H1 (cell line): Measurements from ENCODE around the gene ALAS1. TPM values are rescaled to one million over a fixed set of nuclear protein-coding genes. Genes with fewer than 3 reads are reported as not detected.

Source experiments
- CTCF ChIA-PET: fragments of 300-600 bp; sonication (Branson Sonifier 250); formaldehyde crosslinking; loops from one replicate; lab custom pipeline; 2021; ENCODE audit not compliant: partially characterized antibody; lab: Charles Lee
- POLR2A ChIA-PET: fragments of 300-600 bp; sonication (Branson Sonifier 250); formaldehyde crosslinking; loops from one replicate; lab custom pipeline; 2021; ENCODE audit warnings: inconsistent platforms; ENCODE audit not compliant: partially characterized antibody; lab: Charles Lee
- DNase-seq, 2 experiments: peaks; one replicate each; pipeline versions ENCODE4 v3.0.0 to v3.0.0-alpha.2; 2010 to 2022; ENCODE audit warnings: low spot score in 2 of 2, low read depth in 1 of 2, mixed read lengths in 1 of 2
- FAIRE-seq: peaks from 2 replicates; lab custom pipeline; 2011; peaks lifted over from hg19 to GRCh38; lab: Jason Lieb, UNC
- H2AFZ ChIP-seq: 2 replicates; pipeline ENCODE4 v1.8.1; 2012; ENCODE audit warnings: low read length, inconsistent platforms
- H2AK5ac ChIP-seq: 2 replicates; pipeline ENCODE4 v1.6.1; 2013; ENCODE audit warnings: low read depth, low read length
- H2BK120ac ChIP-seq: replicated peaks from 2 replicates; pipeline ENCODE3; 2013; ENCODE audit warnings: low read depth, low read length, inconsistent platforms
- H2BK12ac ChIP-seq: 2 replicates; pipeline ENCODE4 v1.6.1; 2013; ENCODE audit warnings: low read depth, low read length
- H2BK15ac ChIP-seq: 2 replicates; pipeline ENCODE4 v1.6.1; 2013; ENCODE audit warnings: low read length
- H2BK20ac ChIP-seq: 2 replicates; pipeline ENCODE4 v1.6.1; 2013; ENCODE audit warnings: low read length
- H2BK5ac ChIP-seq: 2 replicates; pipeline ENCODE4 v1.6.1; 2013; ENCODE audit warnings: low read depth, low read length
- H3K14ac ChIP-seq: 2 replicates; pipeline ENCODE4 v1.6.1; 2013; ENCODE audit warnings: inconsistent platforms; ENCODE audit not compliant: insufficient read length
- H3K18ac ChIP-seq: 2 replicates; pipeline ENCODE4 v1.6.1; 2013; ENCODE audit warnings: low read length; ENCODE audit errors: extremely low read depth
- H3K23ac ChIP-seq: 2 replicates; pipeline ENCODE4 v1.6.1; 2013; ENCODE audit warnings: inconsistent platforms; ENCODE audit not compliant: insufficient read length
- H3K23me2 ChIP-seq: 2 replicates; pipeline ENCODE4 v1.6.1; 2013; ENCODE audit warnings: low read depth, low read length
- H3K27ac ChIP-seq: 2 replicates; pipeline ENCODE4 v1.6.1; 2011; ENCODE audit warnings: low read depth, low read length, inconsistent platforms
- H3K27me3 ChIP-seq, 4 experiments: replicated peaks in 1 of 4; 1 replicate in 1 of 4; 2 replicates in 3 of 4; pipeline versions ENCODE4 v1.6.1 to v1.8.1; 2011 to 2013; ENCODE audit warnings: low read length in 3 of 4, mild to moderate bottlenecking in 3 of 4, inconsistent platforms in 2 of 4, mixed read lengths in 2 of 4, moderate library complexity in 1 of 4; ENCODE audit not compliant: control insufficient read depth in 3 of 4, insufficient read depth in 3 of 4; ENCODE audit errors: extremely low read depth in 1 of 4
- H3K36me3 ChIP-seq, 4 experiments: 2 replicates each; pipeline versions ENCODE4 v1.6.1 to v1.8.1; 2011 to 2013; ENCODE audit warnings: mild to moderate bottlenecking in 4 of 4, low read length in 3 of 4, moderate library complexity in 2 of 4, control low read depth in 1 of 4, inconsistent platforms in 1 of 4; ENCODE audit not compliant: insufficient read depth in 4 of 4, control insufficient read depth in 2 of 4
- H3K4ac ChIP-seq: replicated peaks from 2 replicates; pipeline ENCODE3; 2013; ENCODE audit warnings: low read length, low read depth, mixed read lengths, inconsistent platforms; ENCODE audit not compliant: insufficient read length
- H3K4me1 ChIP-seq, 4 experiments: replicated peaks in 1 of 4; 1 replicate in 1 of 4; 2 replicates in 3 of 4; pipeline versions ENCODE4 v1.6.1 to v1.8.1; 2011 to 2013; ENCODE audit warnings: low read length in 3 of 4, inconsistent platforms in 2 of 4, mixed read lengths in 1 of 4; ENCODE audit not compliant: insufficient read depth in 4 of 4, control insufficient read depth in 3 of 4
- H3K4me2 ChIP-seq, 2 experiments: 2 replicates each; pipeline versions ENCODE4 v1.6.1 to v1.8.1; 2011 to 2013; ENCODE audit warnings: low read depth in 2 of 2, low read length in 2 of 2, control low read depth in 1 of 2, inconsistent platforms in 1 of 2, mild to moderate bottlenecking in 1 of 2; ENCODE audit not compliant: insufficient read depth in 1 of 2
- H3K4me3 ChIP-seq, 4 experiments: fragments of 200-600, 300-600 bp in 1 of 4; sonication (generic), shearing (Covaris generic), sonication (Bioruptor Twin) in 1 of 4; 2 replicates each; pipeline versions ENCODE4 v1.5.1 to v1.8.1; 2011 to 2016; ENCODE audit warnings: low read length in 4 of 4, low read depth in 3 of 4, control low read depth in 2 of 4, inconsistent platforms in 2 of 4, mild to moderate bottlenecking in 2 of 4, mixed read lengths in 1 of 4, moderate library complexity in 1 of 4; ENCODE audit not compliant: insufficient read depth in 2 of 4; ENCODE audit errors: extremely low read depth in 1 of 4
- H3K56ac ChIP-seq: replicated peaks from 2 replicates; pipeline ENCODE3; 2013; ENCODE audit warnings: low read depth, mild to moderate bottlenecking, mixed read lengths, low read length, inconsistent platforms; ENCODE audit not compliant: insufficient read length
- H3K79me1 ChIP-seq: 2 replicates; pipeline ENCODE4 v1.6.1; 2013; ENCODE audit warnings: low read depth, low read length, control low read depth
- H3K79me2 ChIP-seq, 2 experiments: 2 replicates each; pipeline versions ENCODE4 v1.6.1 to v1.8.1; 2012 to 2013; ENCODE audit warnings: low read length in 2 of 2, mild to moderate bottlenecking in 2 of 2, inconsistent platforms in 1 of 2; ENCODE audit not compliant: insufficient read depth in 2 of 2, control insufficient read depth in 1 of 2
- H3K9ac ChIP-seq, 4 experiments: replicated peaks in 1 of 4; 1 replicate in 1 of 4; 2 replicates in 3 of 4; pipeline versions ENCODE4 v1.6.1 to v1.8.1; 2011 to 2013; ENCODE audit warnings: low read depth in 3 of 4, low read length in 3 of 4, control low read depth in 2 of 4, mild to moderate bottlenecking in 2 of 4, moderate library complexity in 2 of 4, inconsistent platforms in 1 of 4; ENCODE audit errors: extremely low read depth in 1 of 4
- H3K9me3 ChIP-seq, 2 experiments: 2 replicates each; pipeline versions ENCODE4 v1.6.1 to v1.8.1; 2012 to 2013; ENCODE audit warnings: mild to moderate bottlenecking in 2 of 2, moderate library complexity in 2 of 2, control low read depth in 1 of 2, inconsistent platforms in 1 of 2, low read depth in 1 of 2, low read length in 1 of 2, mixed read lengths in 1 of 2; ENCODE audit not compliant: insufficient read depth in 2 of 2
- H4K20me1 ChIP-seq, 2 experiments: replicated peaks in 1 of 2; 2 replicates each; pipeline versions ENCODE3 to v1.8.1; 2011 to 2013; ENCODE audit warnings: inconsistent platforms in 2 of 2, low read length in 2 of 2, mild to moderate bottlenecking in 1 of 2; ENCODE audit not compliant: insufficient read depth in 2 of 2, control insufficient read depth in 1 of 2
- H4K5ac ChIP-seq: 2 replicates; pipeline ENCODE4 v1.6.1; 2013; ENCODE audit warnings: low read length, low read depth, mixed read lengths, inconsistent platforms; ENCODE audit not compliant: insufficient read length
- H4K8ac ChIP-seq: 2 replicates; pipeline ENCODE4 v1.8.0; 2013; ENCODE audit warnings: mild to moderate bottlenecking, moderate library complexity, low read length, inconsistent platforms; ENCODE audit not compliant: insufficient read depth; ENCODE audit errors: extremely low read depth
- H4K91ac ChIP-seq: replicated peaks from 2 replicates; pipeline ENCODE3; 2013; ENCODE audit warnings: low read length, mixed read lengths, inconsistent platforms; ENCODE audit not compliant: insufficient read length
- CTBP2 ChIP-seq: IDR thresholded peaks from 2 replicates; pipeline ENCODE4 v1.7.0; 2011; ENCODE audit warnings: borderline replicate concordance, mild to moderate bottlenecking, moderate library complexity, mixed read lengths, low read length; ENCODE audit not compliant: insufficient read depth, insufficient read length
- WGBS, 2 experiments: shearing (Covaris generic) in 1 of 2; methylation state at CpG; one replicate each; pipeline versions ENCODE4 v1.1.6 to v1.1.7; 2013 to 2015; ENCODE audit warnings: low lambda C conversion rate in 2 of 2, mixed read lengths in 2 of 2, inconsistent platforms in 1 of 2, low coverage in 1 of 2, missing lambda C conversion rate in 1 of 2; ENCODE audit not compliant: insufficient replicate concordance in 2 of 2, insufficient coverage in 1 of 2, insufficient read length in 1 of 2; ENCODE audit errors: extremely low coverage in 1 of 2, missing lambda C conversion rate in 1 of 2; 5-methylcytosine and 5-hydroxymethylcytosine counted together
- polyA plus RNA-seq, 7 experiments: library from polyadenylated mRNA; depleted of rRNA in 3 of 7; stranded (reverse) in 5 of 7; unstranded in 2 of 7; fragments of >200 nt in 5 of 7; fragments of 200-250 nt in 2 of 7; gene quantifications; 1 replicate in 5 of 7; 2 replicates in 1 of 7; 4 replicates in 1 of 7; pipeline versions ENCODE4 v1.2.1 to v1.2.3, GENCODE V29; 2011 to 2013; ENCODE audit warnings: missing spikeins in 2 of 7, mixed read lengths in 2 of 7
- total RNA-seq: library from RNA; stranded (reverse); fragmentation: NEBNext Ultra II Directional; extraction: Animal tissue kit (Norgen Biotek cat#: 25700); gene quantifications from 2 replicates; pipeline ENCODE4 v1.2.1, GENCODE V29; 2021

The ALAS1 gene
- total and polyA plus RNA-seq, 2 of the 8 experiments (the other 6 are each of a cell fraction or from before 2014, with no cell fraction given) = 45.9 to 84.4 TPM

DNA sequence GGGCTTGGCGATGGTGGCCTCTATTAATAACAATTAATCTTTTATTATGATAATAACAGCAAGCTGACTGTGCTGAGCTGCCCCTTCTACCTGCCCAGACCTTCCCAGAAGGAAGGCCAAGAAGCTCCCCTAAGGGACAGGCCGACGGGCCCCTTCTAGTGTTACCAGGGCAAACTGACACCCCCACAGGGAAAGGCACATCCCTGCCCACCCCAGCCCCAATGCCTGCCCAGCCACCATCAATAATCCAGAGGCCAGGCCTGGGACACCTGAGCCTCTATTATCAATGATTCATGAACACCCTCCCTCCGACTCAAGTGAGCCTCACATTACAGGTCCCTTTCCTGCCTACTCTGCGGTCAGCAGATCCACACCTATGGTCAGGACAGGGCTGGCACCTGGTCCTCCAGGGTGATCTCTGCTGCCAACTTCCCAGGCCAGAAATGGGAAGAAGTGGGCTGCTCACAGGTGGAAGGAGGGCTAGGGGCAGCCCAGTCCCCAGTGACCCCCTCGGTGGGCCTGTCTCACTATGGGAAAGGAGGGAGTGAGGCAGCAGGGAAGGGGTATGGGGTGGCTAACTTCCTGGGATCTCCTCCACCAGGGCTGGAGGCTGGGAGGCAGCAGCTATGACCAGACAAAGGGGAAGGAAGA is 39.2 kb downstream of the ALAS1 start:
- H2BK20ac ChIP-seq = peak overlapping the region; percentile 98; the same call in 1 of the 2 replicates
- H4K91ac ChIP-seq = peak overlapping the region; percentile 97
- H3K18ac ChIP-seq = peak overlapping the region; percentile 86
- H2BK12ac ChIP-seq = peak overlapping the region; percentile 84; the same call in 1 of the 2 replicates
- peak overlapping the region; percentile 10 for H2BK120ac ChIP-seq
- no peak overlapping the region for H3K56ac ChIP-seq
- CTCF ChIA-PET = interaction anchor here (0.6 to 14.4 kb wide), 20 partner anchors 8 to 284 kb away, joined by 3 to 336 read pairs (median 5); partner anchors contain the start of genes PPM1M, TLR9 and WDR82
- no peaks in the 10 kb centered on the region for H3K36me3 ChIP-seq
- no peak for FAIRE-seq
- peak overlapping the region; percentile 28 for H4K5ac ChIP-seq
- peaks cover 4 to 7% of the 10 kb centered on the region in 2 experiments for H4K20me1 ChIP-seq
- H3K14ac ChIP-seq = no peak overlapping the region
- no peak overlapping the region for H3K9ac ChIP-seq
- H3K4ac ChIP-seq = peak overlapping the region; percentile 81
- peak overlapping the region; percentile 78 to 98 for H3K4me2 ChIP-seq
- H2AK5ac ChIP-seq = peak overlapping the region; percentile 94; the same call in 1 of the 2 replicates
- peaks cover 9% of the 10 kb centered on the region for H3K23me2 ChIP-seq
- no peak overlapping the region for H2AFZ ChIP-seq
- H3K4me1 ChIP-seq = peaks cover 15 to 42% (median 28%) of the 10 kb centered on the region in 4 experiments
- 74% methylated on average over 4 of the region's 6 CpGs; no CpG with 5 or more reads in 1 of the 2 experiments for WGBS, 2 experiments
- peak overlapping the region; percentile 7; the same call in 1 of the 2 replicates for H3K27ac ChIP-seq
- no peak for TF ChIP-seq CTBP2
- H2BK5ac ChIP-seq = peak overlapping the region; percentile 96; the same call in 1 of the 2 replicates
- DNase-seq = peak in 1 of 2 experiments; percentile 45
- H3K27me3 ChIP-seq = no peaks in the 10 kb centered on the region
- POLR2A ChIA-PET = interaction anchor here (0.7 to 6.5 kb wide), 14 partner anchors 8 to 246 kb away, joined by 3 to 69 read pairs (median 4); partner anchors contain the start of genes GLYCTK, PPM1M, TLR9 and WDR82
- H2BK15ac ChIP-seq = peak overlapping the region; percentile 88; the same call in 1 of the 2 replicates
- H3K9me3 ChIP-seq = no peaks in the 10 kb centered on the region
- peaks cover 0 to 15% of the 10 kb centered on the region in 2 experiments; a peak in 2 of 4 replicates for H3K79me2 ChIP-seq
- no peak overlapping the region; the same call in 1 of the 2 replicates for H4K8ac ChIP-seq
- peak overlapping the region in 1 of 4 experiments; percentile 89; a peak in 2 of 8 replicates for H3K4me3 ChIP-seq
- H3K23ac ChIP-seq = no peak overlapping the region
- peaks cover 15% of the 10 kb centered on the region for H3K79me1 ChIP-seq
